ENCODE results near the gene NT5M.

The NT5M gene

DNA sequence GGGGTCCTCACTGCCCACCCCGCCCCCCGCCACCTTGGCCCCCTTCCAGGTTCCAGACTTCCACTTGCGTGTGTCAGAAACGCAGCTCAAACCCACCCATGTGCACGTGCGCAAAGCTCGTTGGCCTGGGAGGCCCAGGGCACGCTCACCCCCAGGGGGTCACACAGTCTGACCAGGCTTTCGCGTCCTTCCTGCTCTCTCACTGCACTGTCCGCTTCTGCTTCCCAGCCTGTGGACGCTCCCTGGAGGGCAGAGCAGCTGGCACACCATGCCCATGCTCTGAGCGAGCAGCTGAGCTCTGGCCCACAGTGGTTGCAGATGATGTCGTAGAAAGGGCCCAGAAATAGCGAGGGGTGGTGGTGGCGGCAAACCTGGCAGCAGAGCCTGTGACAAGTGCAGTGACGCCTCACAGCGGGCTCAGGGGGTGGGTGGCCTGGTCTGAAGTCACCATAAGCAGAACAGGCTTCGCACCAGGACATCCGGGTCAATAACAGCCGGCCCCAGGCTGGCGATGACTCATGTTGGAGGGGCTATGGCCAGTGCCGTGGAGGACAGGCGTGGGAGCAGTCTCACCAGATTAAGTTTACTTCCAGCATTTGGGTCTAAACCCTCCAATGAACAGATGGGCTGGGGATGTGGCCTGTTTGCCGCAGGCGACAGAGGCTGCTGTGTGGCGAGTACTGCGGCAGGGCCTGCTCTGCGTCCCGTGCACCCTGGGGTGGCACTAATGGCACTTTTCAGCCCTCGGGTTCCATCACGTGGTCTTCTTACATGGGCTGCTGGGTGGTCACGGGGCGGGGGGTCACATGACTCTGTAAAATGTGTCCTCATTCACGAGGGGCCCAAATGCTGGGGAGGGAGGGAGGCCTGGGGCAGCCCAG is 49.0 kb downstream of the NT5M start:
- Histone ChIP-seq H3K9me3 (ENCODE audit: insufficient read depth, low read depth, low read length) (no peaks in the 10 kb centered on the region), H3K4me2 (ENCODE audit: low read depth, low read length, poor library complexity, severe bottlenecking) (no peak overlapping the region), H3K9ac (ENCODE audit: low read depth, low read length, poor library complexity, severe bottlenecking) (no peak overlapping the region), H3K27me3 (ENCODE audit: insufficient read depth, low read length, poor library complexity, severe bottlenecking) (no peaks in the 10 kb centered on the region), H3F3A (ENCODE audit: low read depth) (no peaks in the 10 kb centered on the region), H3K36me3 (ENCODE audit: insufficient read depth, low read length) (no peaks in the 10 kb centered on the region), H3K4me1 (ENCODE audit: insufficient read depth, low read length, poor library complexity, severe bottlenecking) (peaks cover 9% of the 10 kb centered on the region), H2AFZ (ENCODE audit: low read length) (no peak overlapping the region), H4K20me1 (ENCODE audit: insufficient read depth, low read length, poor library complexity, severe bottlenecking) (no peaks in the 10 kb centered on the region), H3K9me2 (replicated peaks; ENCODE audit: low read depth, low read length) (no peaks in the 10 kb centered on the region), H3K4me3 (ENCODE audit: low read length, poor library complexity, severe bottlenecking) (no peak overlapping the region), H3K79me2 (ENCODE audit: insufficient read depth, low read length) (no peaks in the 10 kb centered on the region)
- no peak for TF ChIP-seq EZH2phosphoT487 (IDR thresholded peaks at IDR 0.05; ENCODE audit: borderline replicate concordance)
- TF ChIP-seq, protein P1, sequence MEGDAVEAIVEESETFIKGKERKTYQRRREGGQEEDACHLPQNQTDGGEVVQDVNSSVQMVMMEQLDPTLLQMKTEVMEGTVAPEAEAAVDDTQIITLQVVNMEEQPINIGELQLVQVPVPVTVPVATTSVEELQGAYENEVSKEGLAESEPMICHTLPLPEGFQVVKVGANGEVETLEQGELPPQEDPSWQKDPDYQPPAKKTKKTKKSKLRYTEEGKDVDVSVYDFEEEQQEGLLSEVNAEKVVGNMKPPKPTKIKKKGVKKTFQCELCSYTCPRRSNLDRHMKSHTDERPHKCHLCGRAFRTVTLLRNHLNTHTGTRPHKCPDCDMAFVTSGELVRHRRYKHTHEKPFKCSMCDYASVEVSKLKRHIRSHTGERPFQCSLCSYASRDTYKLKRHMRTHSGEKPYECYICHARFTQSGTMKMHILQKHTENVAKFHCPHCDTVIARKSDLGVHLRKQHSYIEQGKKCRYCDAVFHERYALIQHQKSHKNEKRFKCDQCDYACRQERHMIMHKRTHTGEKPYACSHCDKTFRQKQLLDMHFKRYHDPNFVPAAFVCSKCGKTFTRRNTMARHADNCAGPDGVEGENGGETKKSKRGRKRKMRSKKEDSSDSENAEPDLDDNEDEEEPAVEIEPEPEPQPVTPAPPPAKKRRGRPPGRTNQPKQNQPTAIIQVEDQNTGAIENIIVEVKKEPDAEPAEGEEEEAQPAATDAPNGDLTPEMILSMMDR (conservative IDR thresholded peaks at IDR 0.05; ENCODE audit: low read length) = no peak

DNA sequence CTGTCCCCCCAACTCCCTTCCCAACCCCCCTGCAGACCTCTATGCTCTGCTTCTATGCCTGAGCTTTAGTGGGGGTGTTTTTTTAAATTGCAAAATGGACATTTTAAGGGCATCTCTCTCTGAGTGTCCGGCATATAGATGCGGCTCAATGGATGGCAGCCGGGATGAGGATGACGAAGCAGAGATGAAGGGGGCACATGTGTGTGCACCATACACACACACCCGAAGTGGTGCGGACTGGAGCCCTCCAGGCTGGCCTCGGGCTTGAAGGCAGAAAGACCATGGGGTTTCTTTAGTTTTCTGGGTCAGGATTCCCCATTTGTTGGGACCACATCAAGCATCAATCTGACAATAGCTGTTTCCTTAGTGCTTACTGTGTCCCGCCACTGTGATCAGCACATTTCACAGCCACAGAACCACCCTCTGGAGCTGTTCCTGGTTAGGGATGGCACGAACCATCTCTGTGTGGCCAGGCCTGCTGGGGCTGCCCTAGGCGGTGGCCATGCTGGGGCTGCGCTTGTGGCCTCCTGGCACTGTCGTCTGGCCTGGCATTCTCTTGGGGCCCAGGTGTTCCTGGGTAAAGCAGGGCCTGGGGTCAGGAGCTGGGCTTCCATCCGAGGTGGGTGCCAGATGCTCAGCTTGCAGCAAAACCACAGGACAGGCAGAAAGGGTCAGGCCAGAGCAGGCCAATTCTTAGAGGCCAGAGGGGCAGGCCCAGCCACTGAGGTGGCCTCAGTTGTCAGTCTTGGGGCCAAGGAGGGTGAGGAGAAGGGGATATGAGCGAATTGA is 49.9 kb downstream of the NT5M start:
- Histone ChIP-seq H2AFZ (ENCODE audit: low read length) (no peak overlapping the region), H4K20me1 (ENCODE audit: insufficient read depth, low read length, poor library complexity, severe bottlenecking) (no peaks in the 10 kb centered on the region), H3F3A (ENCODE audit: low read depth) (no peaks in the 10 kb centered on the region), H3K36me3 (ENCODE audit: insufficient read depth, low read length) (no peaks in the 10 kb centered on the region), H3K27me3 (ENCODE audit: insufficient read depth, low read length, poor library complexity, severe bottlenecking) (no peaks in the 10 kb centered on the region), H3K4me3 (ENCODE audit: low read length, poor library complexity, severe bottlenecking) (no peak overlapping the region), H3K9me3 (ENCODE audit: insufficient read depth, low read depth, low read length) (no peaks in the 10 kb centered on the region), H3K79me2 (ENCODE audit: insufficient read depth, low read length) (no peaks in the 10 kb centered on the region), H3K9ac (ENCODE audit: low read depth, low read length, poor library complexity, severe bottlenecking) (no peak overlapping the region), H3K9me2 (replicated peaks; ENCODE audit: low read depth, low read length) (no peaks in the 10 kb centered on the region), H3K4me2 (ENCODE audit: low read depth, low read length, poor library complexity, severe bottlenecking) (no peak overlapping the region), H3K4me1 (ENCODE audit: insufficient read depth, low read length, poor library complexity, severe bottlenecking) (peaks cover 9% of the 10 kb centered on the region)
- no peak for TF ChIP-seq EZH2phosphoT487 (IDR thresholded peaks at IDR 0.05; ENCODE audit: borderline replicate concordance)
- TF ChIP-seq, protein P1 (conservative IDR thresholded peaks at IDR 0.05; ENCODE audit: low read length) = no peak

DNA sequence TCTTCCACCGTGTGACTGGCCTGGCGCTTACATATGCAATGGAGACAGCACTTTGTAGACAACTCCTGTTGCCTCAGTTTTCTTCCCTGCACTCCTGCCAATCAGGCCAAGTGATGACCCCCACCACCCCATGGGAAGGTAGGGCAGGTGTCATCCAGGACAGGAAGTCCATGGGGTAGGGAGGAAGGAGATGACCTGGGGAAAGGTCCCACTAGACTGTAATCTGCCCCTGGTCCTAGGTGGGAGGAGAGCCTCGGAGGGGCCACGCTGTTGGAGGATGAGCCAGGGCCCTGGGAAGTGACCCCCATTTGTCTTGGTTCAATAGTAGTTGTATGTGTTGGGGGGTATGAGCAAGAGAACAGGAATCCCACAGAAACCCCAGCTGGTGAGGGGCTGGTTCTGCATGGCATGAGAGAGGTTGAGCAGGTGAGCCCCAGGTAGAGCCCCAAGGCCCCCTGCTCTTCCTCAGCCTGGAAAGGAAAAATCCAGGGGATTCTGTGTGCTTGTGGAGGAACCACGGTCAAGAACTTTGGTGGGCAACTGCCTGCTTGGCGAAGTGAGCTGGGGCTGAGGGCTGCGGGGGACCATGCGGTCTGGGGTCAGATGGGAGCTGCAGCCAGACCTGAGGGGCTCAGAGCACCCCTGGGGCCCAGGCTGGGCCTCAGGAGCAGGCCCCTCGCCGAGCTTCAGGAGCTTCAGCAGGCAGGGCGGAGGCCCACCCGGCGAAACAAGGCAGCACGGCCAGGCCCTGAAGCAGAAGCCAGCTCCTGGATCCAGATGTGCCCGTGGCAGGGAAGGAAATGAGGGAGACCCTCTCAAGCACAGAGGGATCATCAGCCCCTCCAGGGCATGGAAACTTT is 50.7 kb downstream of the NT5M start:
- H3K9me3 ChIP-seq (ENCODE audit: insufficient read depth, low read depth, low read length) = no peaks in the 10 kb centered on the region
- no peak overlapping the region for H3K4me3 ChIP-seq (ENCODE audit: low read length, poor library complexity, severe bottlenecking)
- H3K36me3 ChIP-seq (ENCODE audit: insufficient read depth, low read length) = no peaks in the 10 kb centered on the region
- H4K20me1 ChIP-seq (ENCODE audit: insufficient read depth, low read length, poor library complexity, severe bottlenecking) = no peaks in the 10 kb centered on the region
- H3K27me3 ChIP-seq (ENCODE audit: insufficient read depth, low read length, poor library complexity, severe bottlenecking) = no peaks in the 10 kb centered on the region
- no peak overlapping the region for H3K4me2 ChIP-seq (ENCODE audit: low read depth, low read length, poor library complexity, severe bottlenecking)
- H3K9me2 ChIP-seq (replicated peaks; ENCODE audit: low read depth, low read length) = no peaks in the 10 kb centered on the region
- no peak for TF ChIP-seq EZH2phosphoT487 (IDR thresholded peaks at IDR 0.05; ENCODE audit: borderline replicate concordance)
- H2AFZ ChIP-seq (ENCODE audit: low read length) = no peak overlapping the region
- no peaks in the 10 kb centered on the region for H3F3A ChIP-seq (ENCODE audit: low read depth)
- no peaks in the 10 kb centered on the region for H3K79me2 ChIP-seq (ENCODE audit: insufficient read depth, low read length)
- H3K4me1 ChIP-seq (ENCODE audit: insufficient read depth, low read length, poor library complexity, severe bottlenecking) = peaks cover 9% of the 10 kb centered on the region
- no peak overlapping the region for H3K9ac ChIP-seq (ENCODE audit: low read depth, low read length, poor library complexity, severe bottlenecking)
